ENCODE results near the gene TIGD3.
"Not testable (repeated sequence)": the region's sequence is repeated elsewhere in the genome, so short reads cannot be mapped to it uniquely, and the experiment has no call there.

The TIGD3 gene

DNA sequence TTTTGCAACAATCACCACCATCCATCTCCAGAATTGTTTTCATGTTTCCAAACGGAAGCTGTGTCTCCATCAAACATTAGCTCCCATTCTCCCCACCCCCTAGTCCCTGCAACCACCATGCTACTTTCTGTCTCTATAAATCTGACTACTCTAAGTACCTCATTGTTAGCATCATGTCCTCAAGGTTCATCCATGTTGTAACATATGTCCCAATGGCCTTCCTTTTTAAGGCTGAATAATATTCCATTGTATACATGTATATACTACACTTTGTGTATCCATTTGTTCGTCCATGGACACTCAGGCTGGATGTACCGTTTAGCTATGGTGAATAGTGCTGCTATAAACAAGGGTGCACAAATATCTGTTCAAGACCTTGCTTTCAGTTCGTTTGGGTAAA lies 29.1 kb upstream of the TIGD3 start:
- DNase-seq, result no peak

- no peak for DNase-seq
Observed at GRCh38 chr11:65327021-65327420, 27.5 kb upstream of the TIGD3 start.

DNA sequence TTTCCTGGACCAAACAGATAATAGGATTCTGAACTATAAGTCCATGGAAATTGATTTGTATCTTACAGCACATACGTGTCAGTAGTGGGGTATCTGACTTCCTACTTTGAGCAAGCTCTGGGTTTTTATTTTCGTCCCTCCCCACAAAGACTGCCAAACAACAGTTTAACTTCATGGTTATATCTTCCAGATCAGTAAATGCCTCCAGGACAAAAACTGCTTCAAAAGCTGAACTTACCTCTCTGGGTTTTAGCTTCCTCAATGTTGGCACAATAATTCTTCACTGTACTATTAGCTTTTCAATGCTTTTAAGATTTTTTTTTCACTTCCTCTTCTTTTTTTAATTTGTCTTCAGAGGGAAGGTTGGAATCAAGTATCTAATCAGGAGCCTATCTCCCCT lies 25.1 kb upstream of the TIGD3 start:
- no peak for DNase-seq

DNA sequence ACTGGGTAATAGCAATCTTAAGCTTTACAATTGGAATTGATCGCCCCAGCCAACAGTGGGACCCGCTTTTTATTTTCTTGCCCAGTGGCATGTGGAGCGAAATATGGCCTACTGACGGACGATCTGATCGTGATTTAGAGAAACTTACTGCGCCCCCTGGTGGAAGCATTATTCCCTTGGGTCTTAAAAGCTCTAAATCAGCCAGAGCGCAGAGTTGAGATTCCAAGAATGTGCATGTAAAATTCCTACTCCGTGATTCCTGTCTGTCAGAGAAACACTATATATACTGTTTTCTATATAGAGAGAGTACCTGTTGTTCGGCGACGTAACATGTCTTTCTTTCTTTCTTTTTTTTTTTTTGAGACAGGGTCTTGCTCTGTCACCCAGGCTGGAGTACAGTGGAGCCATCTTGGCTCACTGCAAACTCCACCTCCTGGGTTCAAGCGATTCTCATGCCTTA lies 24.6 kb upstream of the TIGD3 start:
- peak in 51 of 56 donors; percentile 10 to 96 (median 65) for DNase-seq

DNA sequence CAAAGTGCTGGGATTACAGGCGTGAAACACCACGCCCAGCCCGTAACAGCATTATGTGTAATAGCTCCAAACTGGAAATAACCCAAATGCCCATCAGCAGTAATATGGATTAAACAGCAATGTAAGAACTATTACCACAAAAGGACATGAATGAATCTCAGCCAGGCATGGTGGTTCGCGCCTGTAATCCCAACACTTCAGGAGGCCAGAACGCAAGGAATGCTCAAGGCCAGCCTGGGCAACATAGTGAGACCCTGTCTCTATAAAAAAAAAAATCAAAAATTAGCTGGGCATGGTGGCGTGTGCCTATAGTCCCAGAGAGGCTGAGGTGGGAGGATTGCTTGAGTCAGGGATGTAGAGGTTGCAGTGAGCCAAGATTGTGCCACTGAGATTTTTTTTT lies 24.0 kb upstream of the TIGD3 start:
- DNase-seq, result no peak

DNA sequence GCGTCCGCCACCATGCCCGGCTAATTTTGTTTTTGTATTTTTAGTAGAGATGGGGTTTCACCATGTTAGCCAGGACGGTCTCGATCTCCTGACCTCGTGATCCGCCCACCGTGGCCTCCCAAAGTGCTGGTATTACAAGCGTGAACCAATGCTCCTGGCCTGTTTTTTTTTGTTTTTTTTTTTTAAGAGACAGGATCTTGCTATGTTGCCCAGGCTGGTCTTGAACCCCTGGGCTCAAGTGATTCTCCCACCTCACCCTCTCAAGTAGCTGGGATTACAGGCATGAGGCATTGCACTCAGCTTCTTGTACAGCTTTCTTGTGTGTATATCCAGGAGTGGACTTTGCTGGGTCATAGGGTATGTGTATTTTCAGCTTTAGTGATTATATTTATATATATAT lies 22.0 kb upstream of the TIGD3 start:
- DNase-seq, result not testable (repeated sequence)

DNA sequence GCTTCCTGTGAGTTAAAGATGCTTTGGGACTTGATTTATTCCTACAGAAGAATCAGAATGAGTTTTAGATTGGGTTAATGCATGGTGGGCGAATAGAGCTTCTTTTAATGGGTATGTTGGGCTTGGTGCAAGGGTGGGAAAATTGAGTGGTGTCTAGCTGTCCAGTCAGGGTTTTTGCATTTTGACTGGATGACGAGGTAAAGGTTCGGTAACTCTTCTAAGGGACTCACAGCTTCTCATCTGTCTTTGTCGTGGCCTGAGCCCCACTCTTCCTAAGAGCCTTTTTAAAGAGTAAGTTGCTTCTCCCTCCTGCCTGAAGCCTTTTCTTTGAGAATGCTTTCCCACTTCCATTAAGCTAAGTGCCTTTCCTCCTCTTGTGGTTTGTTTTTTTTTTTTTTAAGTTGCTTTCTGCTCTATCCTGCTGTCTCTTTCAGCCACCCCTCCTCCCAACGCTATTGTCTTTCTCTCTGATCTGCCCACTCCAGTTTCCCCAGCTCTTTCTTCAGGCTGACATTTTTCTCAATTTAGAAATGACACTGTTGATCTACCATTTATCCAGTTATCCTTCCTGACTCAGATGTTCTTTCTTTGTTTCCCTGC lies 19.8 kb upstream of the TIGD3 start:
- DNase-seq, result no peak

DNA sequence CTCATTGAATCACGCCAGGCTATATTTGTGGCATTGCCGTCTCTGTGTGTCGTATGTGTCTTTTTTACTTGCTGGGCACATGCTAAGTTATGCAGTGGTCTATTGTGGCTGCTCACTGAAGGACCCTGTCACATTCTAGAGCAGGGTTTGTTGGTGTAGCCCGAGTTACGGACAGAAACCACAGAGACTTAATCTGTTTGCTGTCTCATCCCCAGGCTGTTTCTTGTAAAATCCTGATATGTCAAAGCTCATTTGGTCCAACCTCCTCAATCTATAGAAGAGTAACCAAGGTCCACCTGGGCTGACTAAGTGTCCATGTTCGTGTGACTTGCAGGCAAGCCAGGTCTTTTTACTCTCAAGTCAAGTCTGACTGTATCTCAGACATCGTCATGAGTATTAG lies 15.9 kb upstream of the TIGD3 start:
- no peak for DNase-seq

- DNase-seq, result peak in 5 of 56 donors; percentile 10 to 52 (median 22)
Observed at GRCh38 chr11:65340226-65340625, 14.3 kb upstream of the TIGD3 start.

DNA sequence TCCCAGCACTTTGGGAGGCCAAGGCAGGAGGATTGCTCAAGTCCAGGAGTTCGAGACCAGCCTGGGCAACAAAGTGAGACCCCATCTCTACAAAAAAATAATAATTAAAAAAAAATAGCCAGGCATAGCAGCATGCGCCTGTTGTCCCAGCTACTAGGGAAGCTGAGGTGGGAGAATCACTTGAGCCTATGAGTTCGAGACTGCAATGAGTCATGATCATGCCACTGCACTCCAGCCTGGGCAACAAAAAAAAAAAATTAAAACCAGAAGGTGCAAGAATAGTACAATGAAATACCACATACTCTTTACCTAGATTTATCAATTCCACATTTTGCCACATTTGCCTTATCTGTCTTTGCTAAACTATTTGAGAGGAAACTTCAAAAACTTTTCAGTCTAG lies 12.7 kb upstream of the TIGD3 start:
- DNase-seq, result no peak

- DNase-seq, result no peak
Observed at GRCh38 chr11:65351511-65351910, 3.0 kb upstream of the TIGD3 start.

DNA sequence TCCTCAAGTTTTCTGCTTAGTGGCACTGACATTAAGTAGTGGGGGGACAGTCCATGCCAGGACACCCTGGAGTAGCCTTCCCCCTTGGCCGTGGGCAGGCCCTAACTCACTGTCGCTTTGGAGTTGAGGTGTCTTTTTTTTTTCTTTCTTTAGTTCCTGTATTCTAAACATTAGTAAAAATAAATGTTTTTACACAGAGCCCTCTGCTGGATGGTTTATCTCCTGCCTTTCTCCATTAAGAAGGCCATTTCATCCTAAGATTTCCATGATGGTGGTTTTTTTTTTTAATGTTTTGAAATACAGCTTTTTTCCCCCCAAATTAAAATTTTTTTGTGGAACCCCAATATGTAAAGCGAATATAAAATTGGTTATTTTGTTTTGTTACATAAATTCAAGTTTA lies 1.8 kb upstream of the TIGD3 start:
- DNase-seq, result no peak

GRCh38 chr11:65353376-65353775 lies 1.2 kb upstream of the TIGD3 start:
- no peak for DNase-seq

- peak in 18 of 56 donors; percentile 22 to 62 (median 47) for DNase-seq
Observed at GRCh38 chr11:65353900-65354264, 669 bp upstream of the TIGD3 start.

DNA sequence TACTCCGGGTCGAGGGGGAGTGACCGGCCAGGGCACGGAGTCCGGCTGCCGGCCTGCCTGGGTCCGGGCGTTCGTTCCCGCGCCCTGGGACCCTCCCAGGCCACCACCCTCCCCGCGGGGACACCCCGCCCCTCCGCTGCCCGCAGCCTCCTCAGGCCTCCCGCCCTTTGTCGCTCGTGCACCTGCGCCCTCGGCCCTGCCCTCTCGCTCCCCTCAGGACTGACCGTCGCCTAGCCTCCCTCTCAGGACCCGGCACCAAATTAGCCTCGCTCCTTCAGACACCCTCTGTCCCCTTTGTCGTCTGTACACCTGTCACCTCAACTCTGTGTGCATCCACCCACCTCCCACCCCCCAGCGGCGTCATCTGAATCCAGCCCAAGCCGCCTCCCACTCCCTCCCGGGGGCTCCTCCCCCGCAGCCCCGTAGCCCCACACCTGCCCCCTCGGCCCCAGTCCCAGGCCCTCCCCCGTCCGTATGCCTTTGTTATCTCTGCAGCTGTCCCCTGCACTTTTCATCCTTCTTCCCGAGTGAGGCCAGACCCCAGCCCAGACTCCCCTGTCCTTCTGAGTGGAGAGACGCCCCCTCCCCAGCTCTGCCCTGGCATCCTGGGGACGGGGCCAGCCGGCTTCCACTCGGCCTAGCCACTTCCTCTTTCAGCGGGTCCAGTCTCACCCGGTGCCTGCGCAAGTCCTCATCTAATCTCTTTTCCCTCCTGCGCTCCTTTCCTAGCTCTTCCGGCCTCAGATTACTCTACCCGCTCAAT lies 643 bp downstream of the TIGD3 start:
- peak in 10 of 56 donors; percentile 16 to 65 (median 45) for DNase-seq

DNA sequence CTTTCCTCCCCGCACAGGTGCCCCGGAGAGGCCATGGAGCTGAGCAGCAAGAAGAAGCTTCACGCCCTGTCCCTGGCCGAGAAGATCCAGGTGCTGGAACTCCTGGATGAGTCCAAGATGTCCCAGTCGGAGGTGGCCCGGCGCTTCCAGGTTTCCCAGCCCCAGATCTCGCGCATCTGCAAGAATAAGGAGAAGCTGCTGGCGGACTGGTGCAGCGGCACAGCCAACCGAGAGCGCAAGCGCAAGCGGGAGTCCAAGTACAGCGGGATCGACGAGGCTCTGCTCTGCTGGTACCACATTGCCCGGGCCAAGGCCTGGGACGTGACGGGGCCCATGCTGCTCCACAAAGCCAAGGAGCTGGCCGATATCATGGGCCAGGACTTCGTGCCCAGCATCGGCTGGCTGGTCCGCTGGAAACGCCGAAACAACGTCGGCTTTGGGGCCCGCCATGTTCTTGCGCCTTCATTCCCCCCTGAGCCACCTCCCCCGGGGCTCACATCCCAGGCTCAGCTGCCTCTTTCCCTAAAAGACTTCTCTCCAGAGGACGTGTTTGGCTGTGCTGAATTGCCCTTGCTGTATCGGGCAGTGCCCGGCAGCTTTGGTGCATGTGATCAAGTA lies 1.3 kb downstream of the TIGD3 start:
- DNase-seq, result peak in 28 of 56 donors; percentile 8 to 62 (median 32)

GRCh38 chr11:65356394-65356972 lies 1.9 kb downstream of the TIGD3 start:
- no peak for DNase-seq

DNA sequence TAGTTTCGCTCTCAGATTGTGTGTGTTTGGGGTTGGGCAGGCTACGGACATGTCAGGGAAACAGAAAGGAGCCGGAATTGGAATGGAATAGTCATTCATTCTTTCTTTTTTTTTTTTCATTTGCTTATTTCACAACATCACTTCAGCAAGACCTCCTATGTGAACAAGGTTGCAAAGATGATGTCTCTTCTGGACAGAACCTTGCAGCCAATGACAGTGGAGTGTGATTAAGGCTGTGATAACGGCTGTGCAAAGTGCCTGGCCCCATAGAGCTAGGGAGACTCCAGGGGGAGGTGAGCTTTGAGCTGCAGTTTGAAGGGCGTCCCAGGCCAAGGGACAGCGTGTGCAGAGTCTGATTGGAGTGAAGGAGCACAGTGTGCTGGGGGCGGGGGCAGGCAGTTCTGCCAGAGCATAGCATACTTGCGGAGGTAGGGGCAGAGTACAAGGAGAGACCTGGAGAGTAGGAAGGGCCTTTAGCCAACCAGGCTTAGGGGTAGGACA lies 3.4 kb downstream of the TIGD3 start:
- DNase-seq, result no peak

DNA sequence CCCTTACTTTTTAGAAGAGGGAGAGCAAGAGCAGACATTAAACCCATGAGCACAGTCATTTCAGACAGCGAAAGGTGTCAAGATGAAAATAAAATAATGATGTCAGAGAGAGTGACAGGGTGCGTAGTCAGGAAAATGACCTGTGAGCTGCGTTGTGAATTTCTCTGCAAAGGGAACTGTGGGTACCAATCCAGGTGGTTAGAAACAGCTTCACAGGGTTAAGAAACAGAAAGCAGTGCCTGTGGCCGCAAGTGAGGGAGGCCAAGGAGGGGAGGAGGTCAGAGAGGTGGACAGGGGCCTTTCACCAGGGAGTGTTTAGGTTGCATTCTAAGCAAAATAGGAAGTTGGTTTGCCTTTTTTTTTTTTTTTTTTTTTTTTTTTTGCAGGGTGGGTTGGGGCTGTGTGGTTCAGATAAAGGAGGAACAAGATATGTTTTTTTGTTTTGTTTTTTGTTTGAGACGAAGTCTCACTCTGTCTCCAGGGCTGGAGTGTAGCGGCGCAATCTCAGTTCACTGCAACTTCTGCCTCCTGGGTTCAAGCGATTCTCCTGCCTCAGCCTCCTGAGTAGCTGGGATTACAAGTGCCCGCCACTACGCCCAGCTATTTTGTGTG lies 7.9 kb downstream of the TIGD3 start:
- DNase-seq, result no peak

- no peak for DNase-seq
Observed at GRCh38 chr11:65362966-65363365, 8.4 kb downstream of the TIGD3 start.

DNA sequence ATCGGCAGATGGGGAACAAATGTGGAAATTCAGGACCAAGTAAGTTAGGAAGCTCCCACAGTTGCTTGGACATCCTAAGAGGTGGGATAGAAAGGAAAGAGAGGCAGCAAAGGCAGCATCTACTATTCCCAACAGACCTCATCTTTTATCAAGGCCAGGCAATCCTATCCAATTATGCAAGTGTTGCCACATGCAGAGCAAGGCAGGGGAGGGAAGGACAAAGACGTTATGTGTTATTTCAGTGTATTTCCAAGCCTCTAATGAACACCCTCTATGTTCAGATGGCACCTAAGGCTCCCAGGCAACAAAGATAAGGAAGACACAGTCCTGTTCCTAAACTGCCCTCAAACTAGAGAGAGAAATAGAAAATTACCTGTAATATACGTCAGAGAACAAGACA lies 9.2 kb downstream of the TIGD3 start:
- no peak for DNase-seq

DNA sequence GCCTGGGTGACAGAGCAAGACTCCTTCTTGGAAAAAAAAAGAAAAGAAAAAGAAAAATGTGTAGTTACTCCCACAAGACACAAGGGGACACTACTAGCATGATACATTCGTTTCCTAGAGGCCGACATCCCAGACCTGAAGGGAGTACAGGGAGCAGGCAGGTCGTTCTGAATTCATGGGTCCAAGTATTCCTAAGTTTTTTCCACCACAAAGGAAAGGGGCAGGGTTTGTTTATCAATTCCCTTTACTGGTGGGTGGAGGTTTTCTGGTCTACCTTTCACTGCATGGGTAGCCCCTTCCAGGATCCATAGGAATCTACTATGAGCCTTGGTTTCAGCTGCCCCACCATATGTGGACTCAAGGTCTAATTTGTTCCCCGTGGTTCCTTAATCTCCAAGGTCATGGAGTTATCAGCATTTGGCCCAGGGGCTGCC lies 11.8 kb downstream of the TIGD3 start:
- peak in 12 of 56 donors; percentile 6 to 54 (median 16) for DNase-seq
